DOHH2 (cell line): ENCODE measurements around the gene FAXC.

Experiments used
- H3F3A ChIP-seq: fragments of 200-600 bp; sonication (generic), shearing (Covaris generic); 2 replicates; pipeline ENCODE4 v1.6.0; 2016; ENCODE audit warnings: antibody characterized with exemption, mild to moderate bottlenecking; ENCODE audit not compliant: control insufficient read depth, insufficient read depth
- H3K27ac ChIP-seq: fragments of 200-600 bp; sonication (generic); 2 replicates; pipeline ENCODE4 v1.5.1; 2014; ENCODE audit warnings: low read depth, mild to moderate bottlenecking, low read length, moderate library complexity
- H3K27me3 ChIP-seq: fragments of 200-600 bp; sonication (generic); 2 replicates; pipeline ENCODE4 v1.6.1; 2014; ENCODE audit warnings: mild to moderate bottlenecking, low read length, mixed read lengths; ENCODE audit not compliant: control insufficient read depth
- H3K36me3 ChIP-seq: fragments of 200-600 bp; sonication (generic); 2 replicates; pipeline ENCODE4 v1.6.1; 2014; ENCODE audit warnings: mild to moderate bottlenecking, low read length, moderate library complexity, mixed read lengths; ENCODE audit not compliant: control insufficient read depth
- H3K4me1 ChIP-seq: fragments of 200-600 bp; sonication (generic); 2 replicates; pipeline ENCODE4 v1.6.1; 2014; ENCODE audit warnings: mild to moderate bottlenecking, low read length, mixed read lengths; ENCODE audit not compliant: control insufficient read depth
- H3K4me2 ChIP-seq: fragments of 200-600 bp; sonication (generic); 2 replicates; pipeline ENCODE4 v1.6.0; 2014; ENCODE audit warnings: mild to moderate bottlenecking, low read length, moderate library complexity
- H3K4me3 ChIP-seq: fragments of 200-600 bp; sonication (generic); 2 replicates; pipeline ENCODE4 v1.5.1; 2014; ENCODE audit warnings: mild to moderate bottlenecking, low read length, mixed read lengths
- H3K79me2 ChIP-seq: fragments of 200-600 bp; sonication (generic); 2 replicates; pipeline ENCODE4 v1.6.1; 2014; ENCODE audit warnings: mild to moderate bottlenecking, low read length, mixed read lengths; ENCODE audit not compliant: control insufficient read depth
- H3K9me2 ChIP-seq: fragments of 200-600 bp; sonication (generic); replicated peaks from 2 replicates; pipeline ENCODE4 v1.6.1; 2014; ENCODE audit warnings: mild to moderate bottlenecking, low read length, mixed read lengths; ENCODE audit not compliant: control insufficient read depth
- H3K9me3 ChIP-seq: fragments of 200-600 bp; sonication (generic); 2 replicates; pipeline ENCODE4 v1.6.1; 2014; ENCODE audit warnings: antibody characterized with exemption, low read length, mixed read lengths; ENCODE audit not compliant: control insufficient read depth, insufficient read depth
- H4K20me1 ChIP-seq: fragments of 200-600 bp; sonication (generic); 2 replicates; pipeline ENCODE4 v1.6.0; 2014; ENCODE audit warnings: low read depth, mild to moderate bottlenecking, antibody characterized with exemption, low read length, moderate library complexity; ENCODE audit not compliant: control insufficient read depth, insufficient read depth
- EZH2phosphoT487 ChIP-seq: fragments of 200-600 bp; sonication (generic); IDR thresholded peaks from 2 replicates; pipeline ENCODE4 v1.6.1; 2017; ENCODE audit warnings: borderline replicate concordance, mild to moderate bottlenecking, antibody characterized with exemption, low read length, moderate library complexity, mixed read lengths
- TF ChIP-seq, protein P1 (sequence below): fragments of 200-600 bp; sonication (generic); IDR thresholded peaks from one replicate; pipeline ENCODE4 v1.5.1; 2014; ENCODE audit warnings: antibody characterized with exemption, mild to moderate bottlenecking, low read depth, low read length; ENCODE audit not compliant: poor library complexity, severe bottlenecking

The FAXC gene

DNA sequence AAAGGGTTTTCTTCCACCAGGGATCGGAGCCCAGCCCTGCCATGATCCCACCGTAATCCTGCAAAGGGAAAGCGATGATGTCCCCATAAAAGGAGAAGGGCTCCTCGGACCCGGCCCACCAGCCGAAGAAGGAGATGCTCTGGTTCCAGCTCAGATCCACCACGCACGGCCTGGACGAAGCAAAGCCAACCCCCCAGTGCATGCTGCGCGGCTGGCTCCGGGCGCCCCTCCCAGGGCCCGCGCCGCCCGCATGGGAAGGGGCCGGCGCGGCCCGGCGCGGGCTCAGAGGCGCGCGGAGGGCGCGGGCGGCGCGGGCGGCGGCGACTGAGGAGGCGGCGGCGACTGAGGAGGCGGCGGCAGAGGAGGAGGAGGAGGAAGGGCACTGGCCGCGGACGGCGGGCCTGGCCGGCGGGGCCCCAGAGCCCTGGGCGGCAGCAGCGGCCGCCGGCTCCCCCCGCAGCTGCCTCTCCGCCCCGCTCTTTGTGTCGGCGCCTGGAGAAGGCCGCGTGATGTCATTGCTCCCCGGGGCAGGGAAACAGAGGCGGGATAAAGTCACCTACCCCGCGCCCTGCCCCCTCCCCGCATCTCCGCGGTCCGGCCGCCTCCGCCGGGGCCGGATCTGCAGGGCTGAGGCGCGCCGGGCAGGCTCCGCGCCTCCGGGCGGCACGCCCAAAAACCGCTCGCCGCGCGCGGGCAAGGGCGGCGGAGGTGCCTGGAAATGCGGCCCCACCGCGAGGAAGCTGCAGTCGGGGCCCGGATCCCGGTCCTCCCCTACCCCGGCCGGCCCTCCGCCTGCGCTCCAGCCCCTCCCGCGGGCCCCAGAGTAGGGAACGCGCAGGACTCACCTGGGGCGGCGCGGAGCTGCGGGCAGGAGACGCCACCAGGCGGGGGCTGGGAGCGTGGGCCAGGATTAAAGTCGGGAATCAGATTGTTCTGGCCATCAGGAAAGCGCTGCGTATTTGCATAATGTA lies at the start of gene FAXC:
Gene FAXC (minus strand): TSS at position 504 of the 971 bp plus-strand sequence. CDS start 302 bp downstream, at position 202.
- Histone ChIP-seq H3K9me3 (no peaks in the 10 kb centered on the region), H3K4me1 (no peaks in the 10 kb centered on the region), H3K36me3 (no peaks in the 10 kb centered on the region), H3K4me3 (no peak within 1 kb of the TSS), H3K27me3 (peaks cover 43% of the 10 kb centered on the region), H4K20me1 (no peaks in the 10 kb centered on the region), H3K79me2 (no peaks in the 10 kb centered on the region), H3K9me2 (no peaks in the 10 kb centered on the region), H3K4me2 (peak within 1 kb of the TSS; percentile 34), H3F3A (no peaks in the 10 kb centered on the region), H3K27ac (no peak within 1 kb of the TSS)
- TF ChIP-seq EZH2phosphoT487 = no peak; the same call in 1 of the 2 replicates
- TF ChIP-seq, protein P1, sequence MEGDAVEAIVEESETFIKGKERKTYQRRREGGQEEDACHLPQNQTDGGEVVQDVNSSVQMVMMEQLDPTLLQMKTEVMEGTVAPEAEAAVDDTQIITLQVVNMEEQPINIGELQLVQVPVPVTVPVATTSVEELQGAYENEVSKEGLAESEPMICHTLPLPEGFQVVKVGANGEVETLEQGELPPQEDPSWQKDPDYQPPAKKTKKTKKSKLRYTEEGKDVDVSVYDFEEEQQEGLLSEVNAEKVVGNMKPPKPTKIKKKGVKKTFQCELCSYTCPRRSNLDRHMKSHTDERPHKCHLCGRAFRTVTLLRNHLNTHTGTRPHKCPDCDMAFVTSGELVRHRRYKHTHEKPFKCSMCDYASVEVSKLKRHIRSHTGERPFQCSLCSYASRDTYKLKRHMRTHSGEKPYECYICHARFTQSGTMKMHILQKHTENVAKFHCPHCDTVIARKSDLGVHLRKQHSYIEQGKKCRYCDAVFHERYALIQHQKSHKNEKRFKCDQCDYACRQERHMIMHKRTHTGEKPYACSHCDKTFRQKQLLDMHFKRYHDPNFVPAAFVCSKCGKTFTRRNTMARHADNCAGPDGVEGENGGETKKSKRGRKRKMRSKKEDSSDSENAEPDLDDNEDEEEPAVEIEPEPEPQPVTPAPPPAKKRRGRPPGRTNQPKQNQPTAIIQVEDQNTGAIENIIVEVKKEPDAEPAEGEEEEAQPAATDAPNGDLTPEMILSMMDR = no peak

DNA sequence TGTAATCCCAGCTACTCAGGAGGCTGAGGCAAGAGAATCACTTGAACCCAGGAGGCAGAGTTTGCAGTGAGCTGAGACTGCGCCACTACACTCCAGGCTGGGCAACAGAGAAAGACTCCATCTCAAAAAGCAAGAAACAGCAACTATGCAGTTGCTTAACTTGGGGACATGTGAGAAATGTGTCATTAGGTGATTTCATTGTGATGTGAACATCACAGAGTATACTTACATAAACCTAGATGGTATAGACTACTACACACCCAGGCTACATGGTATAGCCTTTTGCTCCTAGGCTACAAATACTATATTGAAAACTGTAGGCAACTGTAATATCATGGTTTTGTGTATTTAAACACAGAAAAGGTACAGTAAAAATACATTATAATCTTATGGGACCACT lies 47.8 kb upstream of the FAXC start:
- Histone ChIP-seq H3K4me1 (peaks cover 15% of the 10 kb centered on the region), H4K20me1 (no peaks in the 10 kb centered on the region), H3K9me3 (no peaks in the 10 kb centered on the region), H3K36me3 (peaks cover 47% of the 10 kb centered on the region), H3F3A (peaks cover 25% of the 10 kb centered on the region), H3K27me3 (no peaks in the 10 kb centered on the region), H3K4me2 (no peak overlapping the region), H3K79me2 (peaks cover 12% of the 10 kb centered on the region), H3K9me2 (no peaks in the 10 kb centered on the region), H3K27ac (no peak overlapping the region), H3K4me3 (no peak overlapping the region)
- TF ChIP-seq EZH2phosphoT487 = no peak
- TF ChIP-seq, protein P1 = no peak

DNA sequence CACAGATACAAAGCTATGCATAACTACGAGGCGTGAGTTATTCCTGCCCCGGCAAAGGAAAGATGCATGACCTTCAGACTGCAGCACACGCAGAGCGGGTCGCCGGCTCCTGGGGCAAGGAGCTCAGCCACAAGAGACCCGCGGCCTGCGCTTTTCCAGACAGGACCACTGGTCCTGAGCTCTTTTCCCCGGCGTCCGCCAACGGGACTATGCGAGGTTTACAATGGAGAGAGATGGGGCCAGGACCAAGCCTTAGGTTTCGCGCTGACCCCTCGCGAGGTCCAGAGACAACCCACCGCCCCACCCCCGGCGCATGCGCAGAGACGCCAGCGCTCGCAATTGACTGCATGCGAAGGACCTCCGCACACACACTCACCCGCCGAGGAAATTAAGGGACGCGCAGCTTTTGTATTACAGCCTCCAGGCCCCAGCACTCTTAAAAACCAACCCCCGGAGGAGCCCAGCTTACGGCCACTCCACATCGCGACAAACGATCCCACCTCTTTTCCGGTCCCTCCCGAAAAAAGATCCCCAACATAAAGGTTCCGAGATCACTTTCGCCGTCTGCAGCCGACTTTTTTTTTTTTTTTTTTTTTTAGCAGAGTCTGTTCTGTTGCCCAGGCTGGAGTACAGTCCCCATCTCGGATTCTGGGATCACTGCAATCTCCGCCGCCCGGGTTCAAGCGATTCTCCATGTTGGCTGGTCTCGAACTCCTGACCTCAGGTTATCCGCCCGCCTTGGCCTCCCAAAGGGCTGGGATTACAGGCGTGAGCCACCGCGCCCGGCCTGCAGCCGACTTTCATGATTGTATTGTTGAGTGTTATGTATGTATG lies 44.4 kb upstream of the FAXC start, which contains the start of gene COQ3:
Gene COQ3 (minus strand): TSS at position 498 of the 834 bp plus-strand sequence. CDS start 16 bp downstream, at position 482.
- peak within 1 kb of the TSS; percentile 72 for H3K27ac ChIP-seq
- H3K36me3 ChIP-seq = peaks cover 17% of the 10 kb centered on the region
- peaks cover 16% of the 10 kb centered on the region for H3K4me1 ChIP-seq
- peaks cover 16% of the 10 kb centered on the region for H3K79me2 ChIP-seq
- H3K4me3 ChIP-seq = peak within 1 kb of the TSS; percentile 85
- no peaks in the 10 kb centered on the region for H3K9me2 ChIP-seq
- peak within 1 kb of the TSS; percentile 71 for H3K4me2 ChIP-seq
- no peaks in the 10 kb centered on the region for H4K20me1 ChIP-seq
- H3K27me3 ChIP-seq = no peaks in the 10 kb centered on the region
- H3F3A ChIP-seq = peaks cover 16% of the 10 kb centered on the region
- TF ChIP-seq EZH2phosphoT487 = no peak
- TF ChIP-seq, protein P1 = no peak
- H3K9me3 ChIP-seq = no peaks in the 10 kb centered on the region
